ENCODE measurements around the gene SEMA4D. TPM values are rescaled to one million over a fixed set of nuclear protein-coding genes. Genes with fewer than 3 reads are reported as not detected.

SEMA4D gene
- total and polyA plus RNA-seq, 9 of the 15 experiments (the other 6 are each of a cell fraction or from before 2014, with no cell fraction given) = 0.38 to 5.1 (median 1.8) TPM

GRCh38 chr9:89462199-89462598, 35.7 kb downstream of the SEMA4D start:
- intact Hi-C loops (cut with micrococcal nuclease) = no loop called here
- H3K36me3 ChIP-seq (ENCODE audit: control insufficient read depth, insufficient read depth, low read length) = no peaks in the 10 kb centered on the region
- no peak overlapping the region for H3K4me3 ChIP-seq
- peaks cover 0 to 25% of the 10 kb centered on the region in 2 experiments; a peak in 3 of 5 replicates for H3K27me3 ChIP-seq (ENCODE audit: control insufficient read depth in 2 of 2, insufficient read depth in 2 of 2, low read length in 2 of 2)
- in situ Hi-C loops (cut with MboI) = no loop called here
- H4K20me1 ChIP-seq (replicated peaks; ENCODE audit: control insufficient read depth, insufficient read depth, low read length) = no peaks in the 10 kb centered on the region
- no peaks in the 10 kb centered on the region for H3K9me1 ChIP-seq (ENCODE audit: control insufficient read depth, insufficient read depth, low read length)
- FAIRE-seq (no peak), ATAC-seq (no peak), DNase-seq (ENCODE audit: extremely low read depth in 1 of 4, low spot score in 3 of 4) (no peak)
- no peak overlapping the region for H3K9ac ChIP-seq (ENCODE audit: insufficient read depth in 1 of 2, low read depth in 2 of 2, low read length in 2 of 2)
- H3K4me1 ChIP-seq (replicated peaks in 1 of 2; ENCODE audit: control insufficient read depth in 2 of 2, insufficient read depth in 2 of 2, low read length in 2 of 2) = no peaks in the 10 kb centered on the region
- H3K79me2 ChIP-seq (ENCODE audit: control insufficient read depth, insufficient read depth, low read length) = no peaks in the 10 kb centered on the region
- no TSS peak for BruUV-seq (replicated peaks)
- 18% methylated on average over 5 of the region's 5 CpGs for WGBS (ENCODE audit: insufficient coverage, low coverage, missing lambda C conversion rate)
- H2AFZ ChIP-seq (ENCODE audit: low read depth, low read length) = no peak overlapping the region
- POLR2A ChIA-PET = interaction anchor here (0.6 to 1.2 kb wide), 2 partner anchors 11 to 1376 kb away, joined by 3 read pairs; no protein-coding TSS in a partner anchor
- CTCF ChIA-PET (ENCODE audit: low intra/inter-chr PET ratio) = no interaction called here
- H3K9me3 ChIP-seq (replicated peaks; ENCODE audit: control insufficient read depth, insufficient read depth, low read depth, low read length) = no peaks in the 10 kb centered on the region
- H3K4me2 ChIP-seq (ENCODE audit: insufficient read depth, low read length) = no peak overlapping the region
- no peak overlapping the region for H3K27ac ChIP-seq (ENCODE audit: extremely low read depth, low read depth, low read length)
- TF ChIP-seq POLR2H (tag; IDR thresholded peaks at IDR 0.05; ENCODE audit: low read depth) = no peak
- TF ChIP-seq WHSC1 (IDR thresholded peaks at IDR 0.05; ENCODE audit: low read length) = no peak
- TF ChIP-seq MECOM (CRISPR knock-in tag; IDR thresholded peaks at IDR 0.05) = no peak
- no peak for TF ChIP-seq RBM14 (IDR thresholded peaks at IDR 0.05; ENCODE audit: borderline replicate concordance, insufficient read depth, low read depth, low read length)
- TF ChIP-seq ZNF354B (CRISPR knock-in tag; IDR thresholded peaks at IDR 0.05) = no peak
- TF ChIP-seq E2F4 (CRISPR knock-in tag; IDR thresholded peaks at IDR 0.05; ENCODE audit: low read depth) = no peak
- no peak for TF ChIP-seq TAF7 (tag; IDR thresholded peaks at IDR 0.05)
- TF ChIP-seq CREB5 (CRISPR knock-in tag; IDR thresholded peaks at IDR 0.05) = no peak
- no peak for TF ChIP-seq FOSL1 (tag; conservative IDR thresholded peaks at IDR 0.05)
- no peak for TF ChIP-seq HNRNPK (IDR thresholded peaks at IDR 0.05; ENCODE audit: low read depth, low read length, poor library complexity, severe bottlenecking)
- TF ChIP-seq FOS (IDR thresholded peaks at IDR 0.05; ENCODE audit: extremely low read depth, insufficient read length) = no peak
- no peak for TF ChIP-seq PBX2 (CRISPR knock-in tag; IDR thresholded peaks at IDR 0.05; ENCODE audit: low read depth)
- no peak for TF ChIP-seq PBX2 (tag; conservative IDR thresholded peaks at IDR 0.05; ENCODE audit: low read depth)
- no peak for TF ChIP-seq MYNN (IDR thresholded peaks at IDR 0.05)
- TF ChIP-seq MYNN (CRISPR knock-in tag; IDR thresholded peaks at IDR 0.05) = no peak
- no peak for TF ChIP-seq NFE2 (IDR thresholded peaks at IDR 0.05; ENCODE audit: low read depth)
- TF ChIP-seq NRF1 (conservative IDR thresholded peaks at IDR 0.05 in 1 of 2, IDR thresholded peaks at IDR 0.05 in 1 of 2) = no peak
- no peak for TF ChIP-seq SMARCA5 (IDR thresholded peaks at IDR 0.05)
- no peak for TF ChIP-seq ZBTB26 (CRISPR knock-in tag; IDR thresholded peaks at IDR 0.05)
- no peak for TF ChIP-seq TAF9B (IDR thresholded peaks at IDR 0.05; ENCODE audit: partially characterized antibody)

Measured in K562 (cell line).